ENCODE data around the gene LONRF2.
"Not testable (repeated sequence)": the region's sequence is repeated elsewhere in the genome, so short reads cannot be mapped to it uniquely, and the experiment has no call there.

LONRF2 gene

GRCh38 chr2:100248971-100249370, 73.3 kb downstream of the LONRF2 start:
- H3K27me3 ChIP-seq (replicated peaks; ENCODE audit: control insufficient read depth, insufficient read depth, low read length), result no peaks in the 10 kb centered on the region
- TF ChIP-seq CTCF (IDR thresholded peaks at IDR 0.05; ENCODE audit: insufficient read depth, low read length, poor library complexity, severe bottlenecking), result no peak
- H3K36me3 ChIP-seq (ENCODE audit: control insufficient read depth, insufficient read depth, low read length), result no peaks in the 10 kb centered on the region
- DNase-seq (ENCODE audit: extremely low read depth, insufficient read length), result no peak
- no peak overlapping the region for H3K4me3 ChIP-seq (replicated peaks; ENCODE audit: low read depth, low read length)

- not testable (repeated sequence) for H3K27me3 ChIP-seq (replicated peaks; ENCODE audit: control insufficient read depth, insufficient read depth, low read length); H3K4me3 ChIP-seq (replicated peaks; ENCODE audit: low read depth, low read length); DNase-seq (ENCODE audit: extremely low read depth, insufficient read length); H3K36me3 ChIP-seq (ENCODE audit: control insufficient read depth, insufficient read depth, low read length)
Measured at GRCh38 chr2:100248556-100248955, 73.7 kb downstream of the LONRF2 start.

GRCh38 chr2:100248044-100248330, 74.3 kb downstream of the LONRF2 start:
- Histone ChIP-seq H3K4me3 (replicated peaks; ENCODE audit: low read depth, low read length) (no peak overlapping the region), H3K36me3 (ENCODE audit: control insufficient read depth, insufficient read depth, low read length) (no peaks in the 10 kb centered on the region), H3K27me3 (replicated peaks; ENCODE audit: control insufficient read depth, insufficient read depth, low read length) (no peaks in the 10 kb centered on the region)
- no peak for TF ChIP-seq CTCF (IDR thresholded peaks at IDR 0.05; ENCODE audit: insufficient read depth, low read length, poor library complexity, severe bottlenecking)
- no peak for DNase-seq (ENCODE audit: extremely low read depth, insufficient read length)

- Histone ChIP-seq H3K4me3 (replicated peaks; ENCODE audit: low read depth, low read length) (no peak overlapping the region), H3K36me3 (ENCODE audit: control insufficient read depth, insufficient read depth, low read length) (no peaks in the 10 kb centered on the region), H3K27me3 (replicated peaks; ENCODE audit: control insufficient read depth, insufficient read depth, low read length) (no peaks in the 10 kb centered on the region)
- DNase-seq (ENCODE audit: extremely low read depth, insufficient read length), result peak; percentile 89
- no peak for TF ChIP-seq CTCF (IDR thresholded peaks at IDR 0.05; ENCODE audit: insufficient read depth, low read length, poor library complexity, severe bottlenecking)
Measured at GRCh38 chr2:100247256-100248043, 74.9 kb downstream of the LONRF2 start.

- no peak for DNase-seq (ENCODE audit: extremely low read depth, insufficient read length)
- Histone ChIP-seq H3K36me3 (ENCODE audit: control insufficient read depth, insufficient read depth, low read length) (no peaks in the 10 kb centered on the region), H3K4me3 (replicated peaks; ENCODE audit: low read depth, low read length) (no peak overlapping the region), H3K27me3 (replicated peaks; ENCODE audit: control insufficient read depth, insufficient read depth, low read length) (no peaks in the 10 kb centered on the region)
- no peak for TF ChIP-seq CTCF (IDR thresholded peaks at IDR 0.05; ENCODE audit: insufficient read depth, low read length, poor library complexity, severe bottlenecking)
Measured at GRCh38 chr2:100246163-100247145, 75.8 kb downstream of the LONRF2 start.

GRCh38 chr2:100245681-100246080, 76.6 kb downstream of the LONRF2 start:
- DNase-seq (ENCODE audit: extremely low read depth, insufficient read length), result no peak
- Histone ChIP-seq H3K36me3 (ENCODE audit: control insufficient read depth, insufficient read depth, low read length) (no peaks in the 10 kb centered on the region), H3K4me3 (replicated peaks; ENCODE audit: low read depth, low read length) (no peak overlapping the region), H3K27me3 (replicated peaks; ENCODE audit: control insufficient read depth, insufficient read depth, low read length) (no peaks in the 10 kb centered on the region)
- TF ChIP-seq CTCF (IDR thresholded peaks at IDR 0.05; ENCODE audit: insufficient read depth, low read length, poor library complexity, severe bottlenecking), result no peak

All from GM06990 (cell line).